ENCODE results near the gene CPSF3. TPM values are rescaled to one million over a fixed set of nuclear protein-coding genes. Genes with fewer than 3 reads are reported as not detected.

Gene CPSF3
- total and polyA plus RNA-seq, 2 of the 8 experiments (the other 6 are each of a cell fraction or from before 2014, with no cell fraction given): 44.5 to 93.3 TPM

- no peaks in the 10 kb centered on the region for H3K27me3 ChIP-seq (replicated peaks in 1 of 4; ENCODE audit: control insufficient read depth in 3 of 4, extremely low read depth in 1 of 4, insufficient read depth in 3 of 4, low read length in 3 of 4)
- no peak overlapping the region for H2AFZ ChIP-seq (ENCODE audit: low read length)
- no peak overlapping the region for H3K9ac ChIP-seq (replicated peaks in 1 of 4; ENCODE audit: extremely low read depth in 1 of 4, low read depth in 3 of 4, low read length in 3 of 4)
- H3K79me2 ChIP-seq (ENCODE audit: control insufficient read depth in 1 of 2, insufficient read depth in 2 of 2, low read length in 2 of 2): no peaks in the 10 kb centered on the region
- H4K20me1 ChIP-seq (replicated peaks in 1 of 2; ENCODE audit: control insufficient read depth in 1 of 2, insufficient read depth in 2 of 2, low read length in 2 of 2): no peaks in the 10 kb centered on the region
- H3K14ac ChIP-seq (ENCODE audit: insufficient read length): no peak overlapping the region
- no peaks in the 10 kb centered on the region for H3K23me2 ChIP-seq (ENCODE audit: low read depth, low read length)
- H3K4me2 ChIP-seq (ENCODE audit: insufficient read depth in 1 of 2, low read depth in 2 of 2, low read length in 2 of 2): no peak overlapping the region
- H3K56ac ChIP-seq (replicated peaks; ENCODE audit: insufficient read length, low read depth, low read length): no peak overlapping the region
- no peak overlapping the region for H2BK12ac ChIP-seq (ENCODE audit: low read depth, low read length)
- ChIA-PET CTCF (ENCODE audit: partially characterized antibody) (interaction anchor here (0.6 kb wide), 1 partner anchor 420 kb away, joined by 3 read pairs; no protein-coding TSS in a partner anchor), POLR2A (ENCODE audit: partially characterized antibody) (no interaction called here)
- no peak overlapping the region for H3K4me3 ChIP-seq (ENCODE audit: extremely low read depth in 1 of 4, insufficient read depth in 2 of 4, low read depth in 3 of 4, low read length in 4 of 4)
- 93% methylated on average over 2 of the region's 2 CpGs; no CpG with 5 or more reads in 1 of the 2 experiments for WGBS, 2 experiments (ENCODE audit: extremely low coverage in 1 of 2, insufficient coverage in 1 of 2, insufficient read length in 1 of 2, insufficient replicate concordance in 2 of 2, low coverage in 1 of 2, low lambda C conversion rate in 2 of 2, missing lambda C conversion rate in 1 of 2)
- no peak overlapping the region for H4K5ac ChIP-seq (ENCODE audit: insufficient read length, low read depth, low read length)
- no peak overlapping the region for H2AK5ac ChIP-seq (ENCODE audit: low read depth, low read length)
- no peaks in the 10 kb centered on the region for H3K79me1 ChIP-seq (ENCODE audit: low read depth, low read length)
- no peak overlapping the region for H2BK15ac ChIP-seq (ENCODE audit: low read length)
- H4K8ac ChIP-seq (ENCODE audit: extremely low read depth, insufficient read depth, low read length): no peak overlapping the region
- H3K18ac ChIP-seq (ENCODE audit: extremely low read depth, low read length): no peak overlapping the region
- no peak overlapping the region for H3K23ac ChIP-seq (ENCODE audit: insufficient read length)
- H2BK20ac ChIP-seq (ENCODE audit: low read length): no peak overlapping the region
- peaks cover 0 to 3% (median 0%) of the 10 kb centered on the region in 4 experiments; a peak in 5 of 8 replicates for H3K36me3 ChIP-seq (ENCODE audit: control insufficient read depth in 2 of 4, insufficient read depth in 4 of 4, low read length in 3 of 4)
- no peak for FAIRE-seq
- H3K27ac ChIP-seq (ENCODE audit: low read depth, low read length): no peak overlapping the region
- no peak overlapping the region for H3K4ac ChIP-seq (replicated peaks; ENCODE audit: insufficient read length, low read depth, low read length)
- H2BK120ac ChIP-seq (replicated peaks; ENCODE audit: low read depth, low read length): no peak overlapping the region
- no peaks in the 10 kb centered on the region for H3K4me1 ChIP-seq (replicated peaks in 1 of 4; ENCODE audit: control insufficient read depth in 3 of 4, insufficient read depth in 4 of 4, low read length in 3 of 4)
- no peaks in the 10 kb centered on the region for H3K9me3 ChIP-seq (ENCODE audit: insufficient read depth in 2 of 2, low read depth in 1 of 2, low read length in 1 of 2)
- no peak overlapping the region for H4K91ac ChIP-seq (replicated peaks; ENCODE audit: insufficient read length, low read length)
- H2BK5ac ChIP-seq (ENCODE audit: low read depth, low read length): no peak overlapping the region
- DNase-seq (ENCODE audit: low read depth in 1 of 2, low spot score in 2 of 2): no peak
- TF ChIP-seq GABPA (IDR thresholded peaks at IDR 0.05; ENCODE audit: borderline replicate concordance, insufficient read depth, low read length): no peak
- no peak for TF ChIP-seq SP2 (IDR thresholded peaks at IDR 0.05; ENCODE audit: low read length)
- TF ChIP-seq BRCA1 (IDR thresholded peaks at IDR 0.05; ENCODE audit: low read depth, low read length): no peak
- TF ChIP-seq PHF8 (conservative IDR thresholded peaks at IDR 0.05; ENCODE audit: low read depth, low read length): no peak
- no peak for TF ChIP-seq POLR2AphosphoS5 (IDR thresholded peaks at IDR 0.05; ENCODE audit: low read depth, low read length)
- no peak for TF ChIP-seq RBBP5 (IDR thresholded peaks at IDR 0.05; ENCODE audit: borderline replicate concordance, low read depth, low read length)
- TF ChIP-seq TAF7 (optimal IDR thresholded peaks at IDR 0.05; ENCODE audit: borderline replicate concordance, low read depth, low read length): no peak
- no peak for TF ChIP-seq POLR2A (IDR thresholded peaks at IDR 0.05; ENCODE audit: control extremely low read depth in 1 of 2, low read depth in 2 of 2, low read length in 2 of 2)
- TF ChIP-seq CBX8 (IDR thresholded peaks at IDR 0.05; ENCODE audit: borderline replicate concordance, low read depth, low read length): no peak
- TF ChIP-seq HDAC6 (IDR thresholded peaks at IDR 0.05; ENCODE audit: low read depth, low read length): no peak
- TF ChIP-seq RFX5 (IDR thresholded peaks at IDR 0.05; ENCODE audit: borderline replicate concordance, low read depth, low read length): no peak
- TF ChIP-seq SP1 (IDR thresholded peaks at IDR 0.05; ENCODE audit: low read depth, low read length): no peak
- TF ChIP-seq MAX (IDR thresholded peaks at IDR 0.05): no peak
- TF ChIP-seq TEAD4 (IDR thresholded peaks at IDR 0.05; ENCODE audit: low read depth, low read length): no peak
Measured at GRCh38 chr2:9405636-9406035, 17.8 kb upstream of the CPSF3 start.
